ENCODE measurements around the gene ATP2C2. TPM values are rescaled to one million over a fixed set of nuclear protein-coding genes. Genes with fewer than 3 reads are reported as not detected.

ATP2C2 gene
- total RNA-seq, 1 donor from 2014 or later: not detected

DNA sequence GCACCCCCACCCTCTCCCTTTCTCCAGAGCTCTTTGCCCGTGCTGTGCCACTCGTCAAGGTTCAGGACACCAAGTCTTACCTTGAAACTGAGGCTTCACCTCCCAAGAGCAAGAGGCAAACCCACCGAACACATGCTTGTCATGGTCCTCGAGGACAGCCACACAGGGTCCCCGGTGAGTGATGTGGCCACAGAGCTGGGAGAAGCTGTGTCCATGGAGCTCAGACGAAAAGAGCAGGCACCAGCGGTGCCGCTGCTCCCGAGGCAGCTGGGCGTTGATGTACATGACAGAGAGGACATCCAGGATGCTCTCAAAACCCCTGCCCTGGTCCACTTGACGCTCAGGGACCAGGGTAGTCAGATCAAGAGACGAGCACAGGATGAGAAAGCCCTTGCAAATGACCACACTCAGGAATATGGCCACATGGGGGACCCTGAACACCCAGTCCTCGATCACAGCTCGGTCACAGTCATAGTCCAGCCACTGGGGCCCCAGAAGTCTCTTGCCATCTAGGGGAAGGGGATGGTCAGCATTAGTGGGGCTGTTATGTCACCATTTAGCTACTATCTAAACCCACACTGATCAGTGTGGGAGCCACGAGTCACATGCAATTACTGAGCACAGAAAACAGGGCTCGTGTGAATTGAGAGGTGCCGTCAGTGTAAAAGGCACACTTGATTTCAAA lies 118.4 kb downstream of the ATP2C2 start:
- DNase-seq (ENCODE audit: extremely low read depth, low read depth, low spot score): no peak

GRCh38 chr16:84487358-84487757 lies 119.0 kb downstream of the ATP2C2 start:
- no peak for DNase-seq (ENCODE audit: extremely low read depth, low read depth, low spot score)

GRCh38 chr16:84489131-84489530 lies 120.8 kb downstream of the ATP2C2 start:
- no peak for DNase-seq (ENCODE audit: extremely low read depth, low read depth, low spot score)

- no peak for DNase-seq (ENCODE audit: extremely low read depth, low read depth, low spot score)
Observed at GRCh38 chr16:84495506-84495905, 127.2 kb downstream of the ATP2C2 start.

GRCh38 chr16:84496991-84497390 lies 128.7 kb downstream of the ATP2C2 start:
- DNase-seq (ENCODE audit: extremely low read depth, low read depth, low spot score): no peak

DNA sequence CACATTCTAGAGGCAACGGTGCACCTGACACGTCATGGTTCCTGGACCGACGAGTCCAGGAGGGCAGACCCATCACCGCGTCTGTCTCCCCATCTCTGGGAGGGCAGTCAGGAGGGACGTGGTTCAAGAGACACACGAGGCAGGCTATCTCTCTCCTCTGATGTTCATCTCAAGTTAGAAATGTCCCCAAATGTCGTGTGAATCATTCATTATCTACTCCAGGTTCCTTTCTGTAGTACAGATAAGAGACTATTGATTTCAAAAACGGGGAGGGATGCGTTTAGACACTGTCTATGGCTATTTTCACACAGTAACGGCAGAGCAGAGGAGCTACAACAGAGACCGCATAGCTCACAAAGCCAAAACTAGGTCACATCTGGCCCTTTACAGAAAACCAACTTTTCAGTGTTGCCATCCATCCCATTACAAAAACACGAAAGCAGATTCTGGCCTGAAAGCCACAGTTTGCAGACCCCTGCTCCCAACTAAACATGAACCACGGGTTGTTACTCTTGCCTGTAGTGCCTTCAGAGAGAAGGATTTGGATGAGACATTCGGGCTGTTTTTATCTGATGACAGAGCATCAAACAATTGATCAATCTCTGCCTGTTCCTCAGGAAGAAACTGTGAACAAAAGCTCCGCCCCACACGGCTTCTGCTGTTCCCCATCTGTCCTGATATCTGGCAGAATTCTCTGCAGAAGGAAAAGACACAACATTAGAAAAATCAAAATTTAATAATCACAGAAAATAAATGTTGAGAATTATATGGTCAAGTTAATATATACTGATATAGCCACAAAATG lies 129.3 kb downstream of the ATP2C2 start:
- no peak for DNase-seq (ENCODE audit: extremely low read depth, low read depth, low spot score)

DNA sequence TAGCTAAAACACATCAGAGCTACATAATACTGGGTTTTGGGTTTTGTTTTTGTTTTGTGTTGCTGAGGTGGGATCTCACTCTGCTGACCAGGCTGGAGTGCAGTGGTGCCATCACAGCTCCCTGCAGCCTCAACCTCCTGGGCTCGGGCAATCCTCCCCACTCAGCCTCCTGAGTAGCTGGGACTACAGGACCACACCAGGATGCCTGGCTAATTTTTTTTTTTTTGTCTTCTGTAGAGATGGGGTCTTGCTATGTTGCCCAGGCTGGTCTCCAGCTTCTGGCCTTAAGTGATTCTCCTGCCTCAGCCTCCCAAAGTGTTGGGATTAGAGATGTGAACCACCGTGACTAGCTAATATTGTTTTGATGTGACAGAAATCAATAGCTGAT lies 129.9 kb downstream of the ATP2C2 start:
- DNase-seq (ENCODE audit: extremely low read depth, low read depth, low spot score): no peak

GRCh38 chr16:84498859-84499620 lies 130.7 kb downstream of the ATP2C2 start:
- DNase-seq (ENCODE audit: extremely low read depth, low read depth, low spot score): no peak

DNA sequence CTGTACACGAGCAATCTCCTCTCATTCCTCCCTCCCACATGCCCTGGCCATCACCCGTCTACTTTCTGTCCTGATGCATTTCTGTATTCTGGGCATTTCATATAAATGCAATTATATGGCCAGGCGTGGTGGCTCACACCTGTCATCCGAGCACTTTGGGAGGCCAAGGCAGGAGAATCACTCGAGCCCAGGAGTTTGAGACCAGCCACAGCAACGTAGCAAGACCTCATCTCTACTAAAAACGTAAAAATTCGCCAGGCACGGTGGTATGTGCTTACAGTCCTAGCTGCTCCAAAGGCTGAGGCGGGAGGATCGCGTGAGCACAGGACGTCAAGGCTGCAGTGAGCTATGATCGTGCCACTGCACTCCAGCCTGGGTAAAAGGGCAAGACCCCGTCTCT lies 131.3 kb downstream of the ATP2C2 start:
- DNase-seq (ENCODE audit: extremely low read depth, low read depth, low spot score): no peak

DNA sequence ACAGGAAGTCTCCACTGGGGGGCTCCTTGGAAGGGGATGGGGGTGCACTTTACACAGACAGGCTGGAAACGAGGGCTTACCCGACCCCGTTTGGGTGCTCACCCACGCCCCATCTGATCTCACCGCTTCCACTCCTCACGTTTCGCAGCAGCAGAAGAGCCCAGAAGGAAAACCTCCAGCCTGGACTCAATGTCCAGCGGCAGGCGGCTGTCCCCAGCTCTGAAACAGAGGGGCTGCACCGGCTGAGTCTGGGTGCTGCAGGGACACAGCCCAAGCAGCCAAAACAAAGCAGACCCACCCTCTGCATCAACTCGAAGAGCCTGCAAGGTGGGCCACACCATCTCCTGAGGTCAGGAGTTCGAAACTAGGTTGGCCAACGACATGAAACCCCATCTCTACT lies 132.2 kb downstream of the ATP2C2 start:
- DNase-seq (ENCODE audit: extremely low read depth, low read depth, low spot score): no peak

DNA sequence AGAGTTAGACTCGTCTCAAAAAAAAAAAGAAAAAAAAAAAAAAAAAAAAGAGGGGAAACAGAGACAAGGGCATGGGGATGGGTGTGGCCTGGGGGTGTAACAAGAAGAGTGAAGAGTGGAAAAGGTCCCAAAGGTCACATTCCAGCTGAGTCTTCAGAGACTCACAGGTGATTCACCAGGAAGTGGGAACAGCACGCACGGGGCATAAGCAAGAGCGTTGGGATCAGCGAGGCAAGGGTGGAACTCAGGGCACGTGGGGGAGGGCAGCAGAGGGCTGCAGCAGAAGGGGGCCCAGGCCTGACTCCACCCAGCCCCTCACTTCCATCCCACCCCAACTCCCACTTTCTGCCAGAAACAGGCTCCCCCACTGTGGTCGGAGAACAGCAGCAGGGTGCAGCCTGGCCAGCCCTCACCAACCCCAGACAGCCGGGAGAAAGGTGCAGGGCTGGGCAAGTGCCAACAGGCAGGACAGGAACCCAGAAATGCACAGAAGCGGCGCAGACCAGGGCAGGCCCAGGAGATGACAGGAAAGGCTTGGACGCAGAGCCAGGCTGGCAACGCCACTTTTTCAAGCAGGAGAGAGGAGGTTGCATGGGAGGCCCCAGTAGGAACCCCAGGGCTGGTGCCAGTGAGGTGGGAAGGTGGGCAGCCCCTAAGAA lies 132.9 kb downstream of the ATP2C2 start:
- no peak for DNase-seq (ENCODE audit: extremely low read depth, low read depth, low spot score)

- no peak for DNase-seq (ENCODE audit: extremely low read depth, low read depth, low spot score)
Observed at GRCh38 chr16:84502075-84502474, 133.7 kb downstream of the ATP2C2 start.

- no peak for DNase-seq (ENCODE audit: extremely low read depth, low read depth, low spot score)
Observed at GRCh38 chr16:84502581-84502980, 134.2 kb downstream of the ATP2C2 start.

GRCh38 chr16:84503751-84504395 lies 135.5 kb downstream of the ATP2C2 start:
- no peak for DNase-seq (ENCODE audit: extremely low read depth, low read depth, low spot score)

GRCh38 chr16:84504420-84505248 lies 136.3 kb downstream of the ATP2C2 start, which contains the start of gene MEAK7:
TSS of gene MEAK7 (minus strand) at chr16:84504659. CDS start at chr16:84498086, 6,573 bp downstream.
- no peak for DNase-seq (ENCODE audit: extremely low read depth, low read depth, low spot score)

DNA sequence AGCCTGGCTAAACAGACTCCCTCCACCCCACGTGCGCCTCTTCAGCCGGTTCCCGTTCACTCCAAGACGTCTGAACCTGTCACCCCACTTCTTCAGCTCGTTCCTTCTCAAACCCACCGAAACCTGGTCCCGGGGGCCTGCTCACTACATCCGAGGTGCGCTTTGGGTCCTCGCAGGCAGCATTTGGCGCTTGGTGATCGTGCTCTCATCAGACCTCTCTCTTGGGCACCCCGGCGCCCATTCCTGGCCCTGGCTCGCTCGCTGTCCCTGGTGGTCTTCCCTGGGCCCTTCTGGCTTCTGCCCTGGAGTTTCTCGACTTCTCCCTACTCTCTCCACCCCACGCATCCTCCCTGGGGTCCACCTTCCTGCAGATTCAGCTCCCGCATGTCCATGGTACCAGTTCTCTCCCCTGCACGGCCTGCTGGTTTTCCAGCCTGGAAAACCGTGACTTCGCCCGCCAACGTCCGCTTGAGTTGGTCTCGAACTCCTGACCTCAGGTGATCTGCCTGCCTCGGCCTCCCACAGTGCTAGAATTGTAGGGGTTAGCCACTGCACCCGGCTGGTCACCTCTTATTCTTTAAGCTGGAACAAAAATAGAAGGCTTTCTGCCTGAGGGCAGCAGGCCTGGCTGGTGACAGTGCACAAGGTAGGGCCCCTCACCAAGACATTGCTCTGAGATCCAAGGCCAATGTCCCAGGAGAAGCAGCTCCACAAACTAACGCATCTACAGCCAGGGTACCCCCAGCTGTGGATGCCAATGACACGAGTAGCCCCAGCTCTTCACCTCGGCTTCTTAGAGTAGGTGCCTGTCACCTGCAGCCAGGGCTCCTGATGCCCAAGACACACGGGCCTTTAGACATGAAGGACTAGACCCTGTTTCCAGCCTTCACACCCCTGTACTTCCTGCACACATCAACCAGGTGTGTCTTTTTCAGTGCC lies 137.2 kb downstream of the ATP2C2 start:
- no peak for DNase-seq (ENCODE audit: extremely low read depth, low read depth, low spot score)

- DNase-seq (ENCODE audit: extremely low read depth, low read depth, low spot score): no peak
Observed at GRCh38 chr16:84507011-84507982, 139.0 kb downstream of the ATP2C2 start.

Measured in glomerular endothelial cell (primary cell).